GM20000 (cell line): ENCODE measurements around the gene OR10R2.

Experiments used
- DNase-seq: peaks from one replicate; pipeline ENCODE4 v3.0.0; 2012; ENCODE audit warnings: low spot score
- TF ChIP-seq, protein P1 (sequence below): IDR thresholded peaks from 2 replicates; pipeline ENCODE4 v1.5.1; 2012; ENCODE audit warnings: mild to moderate bottlenecking, control low read depth; ENCODE audit errors: extremely low read depth, missing control alignments

OR10R2 gene

DNA sequence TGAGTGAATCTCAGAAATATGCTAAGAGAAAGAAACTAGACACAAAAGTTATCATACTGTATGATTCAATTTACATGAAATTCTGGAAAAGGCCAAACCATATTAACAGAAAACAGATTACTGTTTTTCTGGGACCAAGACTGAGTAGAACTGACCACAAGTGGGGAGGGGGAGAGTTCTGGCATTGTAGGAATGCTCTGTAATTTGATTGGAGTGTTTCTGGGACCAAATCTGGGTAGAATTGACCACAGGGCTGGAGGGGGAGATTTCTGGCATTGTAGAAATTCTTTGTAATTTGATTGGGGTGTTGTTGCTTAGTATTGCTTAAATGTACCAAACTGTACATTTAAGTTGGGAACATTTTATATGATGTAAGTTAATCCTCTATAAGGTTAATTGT, 13.8 kb upstream of the OR10R2 start:
- TF ChIP-seq, protein P1, sequence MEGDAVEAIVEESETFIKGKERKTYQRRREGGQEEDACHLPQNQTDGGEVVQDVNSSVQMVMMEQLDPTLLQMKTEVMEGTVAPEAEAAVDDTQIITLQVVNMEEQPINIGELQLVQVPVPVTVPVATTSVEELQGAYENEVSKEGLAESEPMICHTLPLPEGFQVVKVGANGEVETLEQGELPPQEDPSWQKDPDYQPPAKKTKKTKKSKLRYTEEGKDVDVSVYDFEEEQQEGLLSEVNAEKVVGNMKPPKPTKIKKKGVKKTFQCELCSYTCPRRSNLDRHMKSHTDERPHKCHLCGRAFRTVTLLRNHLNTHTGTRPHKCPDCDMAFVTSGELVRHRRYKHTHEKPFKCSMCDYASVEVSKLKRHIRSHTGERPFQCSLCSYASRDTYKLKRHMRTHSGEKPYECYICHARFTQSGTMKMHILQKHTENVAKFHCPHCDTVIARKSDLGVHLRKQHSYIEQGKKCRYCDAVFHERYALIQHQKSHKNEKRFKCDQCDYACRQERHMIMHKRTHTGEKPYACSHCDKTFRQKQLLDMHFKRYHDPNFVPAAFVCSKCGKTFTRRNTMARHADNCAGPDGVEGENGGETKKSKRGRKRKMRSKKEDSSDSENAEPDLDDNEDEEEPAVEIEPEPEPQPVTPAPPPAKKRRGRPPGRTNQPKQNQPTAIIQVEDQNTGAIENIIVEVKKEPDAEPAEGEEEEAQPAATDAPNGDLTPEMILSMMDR, result no peak
- no peak for DNase-seq

DNA sequence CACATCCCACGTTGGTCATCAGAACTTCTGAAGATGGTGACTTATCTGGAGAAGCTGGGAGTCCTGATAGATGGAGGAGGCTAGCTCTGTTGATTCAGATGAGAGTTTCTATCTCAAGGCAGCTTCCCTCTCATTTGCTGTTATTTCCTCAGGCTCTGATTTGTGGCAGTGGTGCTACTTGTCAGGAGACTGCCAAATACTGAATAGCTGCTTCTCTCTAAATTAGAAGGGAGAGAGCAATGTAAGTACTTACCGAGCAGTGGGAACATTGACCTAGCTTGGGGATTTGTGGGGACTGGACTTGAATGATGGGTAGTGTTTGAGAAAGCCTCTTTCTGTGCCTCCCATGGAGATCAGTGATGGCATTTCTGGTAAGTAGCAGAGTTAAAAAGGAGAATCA, 10.5 kb upstream of the OR10R2 start, which contains the start of gene OR10K1:
Gene OR10K1, plus strand, starts transcription at position 301 of the 400 bp plus-strand sequence. CDS start 3,728 bp downstream, outside the sequence.
- DNase-seq, result no peak
- TF ChIP-seq, protein P1, result no peak

DNA sequence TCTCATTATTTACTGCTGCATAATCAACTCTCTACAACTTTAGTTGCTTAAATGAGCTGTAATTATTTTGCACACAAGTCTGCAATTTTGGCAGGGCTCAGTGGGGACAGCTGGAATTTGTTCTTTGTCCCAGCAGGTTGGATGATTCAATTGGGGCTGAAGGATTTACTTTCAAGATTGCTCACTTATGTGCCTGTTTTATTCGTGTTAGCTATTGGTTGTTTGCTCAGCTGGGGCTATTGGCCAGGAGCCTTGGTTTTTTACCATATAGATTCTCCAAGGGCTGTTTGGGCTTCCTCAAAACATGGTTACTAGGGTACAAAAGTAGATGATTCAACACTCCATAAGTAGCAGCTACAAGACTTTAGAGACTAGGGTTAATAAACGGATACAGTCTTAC, 13.4 kb downstream of the OR10R2 start:
- TF ChIP-seq, protein P1, result no peak
- DNase-seq, result no peak

DNA sequence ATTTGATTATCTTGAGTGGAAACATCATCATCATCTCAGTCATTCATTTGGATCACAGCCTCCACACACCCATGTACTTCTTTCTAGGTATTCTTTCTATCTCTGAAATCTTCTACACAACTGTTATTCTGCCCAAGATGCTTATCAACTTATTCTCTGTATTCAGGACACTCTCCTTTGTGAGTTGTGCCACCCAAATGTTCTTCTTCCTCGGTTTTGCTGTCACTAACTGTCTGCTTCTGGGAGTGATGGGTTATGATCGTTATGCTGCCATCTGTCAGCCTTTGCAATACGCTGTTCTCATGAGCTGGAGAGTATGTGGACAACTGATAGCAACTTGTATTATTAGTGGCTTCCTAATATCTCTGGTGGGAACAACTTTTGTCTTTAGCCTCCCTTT, 19.3 kb downstream of the OR10R2 start:
- TF ChIP-seq, protein P1, result no peak
- DNase-seq, result no peak

DNA sequence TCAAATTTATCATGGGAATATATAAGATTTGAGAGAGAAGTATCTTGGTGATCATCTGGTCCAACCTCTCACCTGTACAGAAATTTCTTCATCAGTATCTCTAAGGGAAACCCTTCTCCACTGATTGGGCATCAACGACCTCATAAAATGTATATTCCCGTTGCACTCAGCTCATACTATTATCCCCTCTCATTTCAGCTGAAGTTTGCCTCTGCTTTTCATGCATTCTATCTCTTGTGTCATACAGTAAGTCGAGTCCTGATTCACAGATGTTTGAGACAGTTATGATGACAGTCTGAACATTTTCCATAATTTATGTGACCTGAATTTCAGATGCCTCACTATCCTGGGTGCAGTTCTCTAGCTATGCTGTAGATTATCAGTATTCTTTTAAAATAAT, 21.0 kb downstream of the OR10R2 start:
- DNase-seq, result no peak
- TF ChIP-seq, protein P1, result no peak

DNA sequence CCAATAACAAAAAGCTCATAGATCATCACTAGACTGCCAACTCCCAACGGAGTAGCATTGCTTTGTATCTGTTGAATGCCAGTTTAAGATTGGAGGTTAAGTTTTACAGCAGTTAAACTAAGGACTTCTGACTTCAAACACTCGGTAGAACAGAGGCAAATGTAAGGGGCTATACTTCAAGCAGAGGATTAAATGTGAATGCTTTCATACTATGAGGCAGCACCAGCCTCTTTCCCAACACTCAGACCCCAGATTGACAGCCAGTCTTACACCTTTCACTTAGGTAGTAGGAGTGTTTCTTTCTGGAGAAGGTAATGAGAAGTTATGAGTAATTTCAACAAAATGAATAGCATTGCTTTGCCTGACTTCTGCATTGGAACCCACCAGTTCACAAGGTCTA, 22.8 kb downstream of the OR10R2 start:
- TF ChIP-seq, protein P1, result no peak
- no peak for DNase-seq

DNA sequence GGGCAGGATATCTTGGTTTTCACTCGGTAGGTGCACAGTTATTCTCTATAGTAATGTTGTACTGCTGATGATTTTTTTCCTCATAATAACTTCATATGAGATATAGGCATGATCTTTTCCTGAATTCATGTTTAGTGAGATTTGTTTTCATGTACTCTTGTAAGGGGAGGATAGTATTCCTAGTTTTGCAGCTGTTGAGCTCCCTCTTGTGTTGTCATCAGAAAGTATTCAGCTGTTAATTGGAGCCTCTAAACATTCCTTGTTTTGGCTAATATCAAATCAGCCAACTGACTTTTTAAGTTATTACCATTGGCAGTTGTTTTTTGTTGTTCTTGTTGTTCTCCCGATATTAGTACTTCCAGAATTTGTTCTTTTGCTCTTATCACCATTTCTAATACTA, 24.4 kb downstream of the OR10R2 start:
- peak; percentile 10 for DNase-seq
- TF ChIP-seq, protein P1, result no peak
